RWPE1 (cell line): Measurements from ENCODE around the gene MRPS18A.

Experiments
- CTCF ChIA-PET: fragments of 350-600 bp; sonication (Branson Sonifier 250); formaldehyde crosslinking; extraction: SDS; loops from one replicate; lab custom pipeline; 2021; lab: Yijun Ruan, JAX
- POLR2A ChIA-PET: fragments of 400-600 bp; formaldehyde crosslinking; extraction: SDS; loops from one replicate; lab custom pipeline; 2020; ENCODE audit warnings: antibody characterized with exemption; ENCODE audit not compliant: low non-redundant PET; lab: Yijun Ruan, JAX
- DNase-seq: peaks from one replicate; pipeline ENCODE4 v3.0.0; 2012; ENCODE audit warnings: low spot score
- H3K27ac ChIP-seq: fragments of 450-650 bp; 2 replicates; pipeline ENCODE4 v1.5.1; 2017
- CTCF ChIP-seq: fragments of 450-650 bp; conservative IDR thresholded peaks from 2 replicates; pipeline ENCODE4 v1.5.1; 2017; ENCODE audit warnings: low read depth, mild to moderate bottlenecking

MRPS18A gene

GRCh38 chr6:43671801-43672690, 15.5 kb downstream of the MRPS18A start:
- no peak for DNase-seq
- CTCF ChIA-PET, result interaction anchor here (5.9 kb wide), 1 partner anchor 101 kb away, joined by 33 read pairs; no protein-coding TSS in a partner anchor
- peak overlapping the region; percentile 77 for H3K27ac ChIP-seq
- POLR2A ChIA-PET, result no interaction called here
- no peak for TF ChIP-seq CTCF

- DNase-seq, result no peak
- peak overlapping the region; percentile 77 for H3K27ac ChIP-seq
- TF ChIP-seq CTCF, result no peak
- POLR2A ChIA-PET, result no interaction called here
- CTCF ChIA-PET, result interaction anchor here (0.6 to 5.9 kb wide), 3 partner anchors 98 to 404 kb away, joined by 3 to 33 read pairs (median 4); no protein-coding TSS in a partner anchor
Observed at GRCh38 chr6:43671011-43671800, 16.4 kb downstream of the MRPS18A start.

GRCh38 chr6:43670623-43670986, 17.0 kb downstream of the MRPS18A start:
- DNase-seq, result no peak
- peak overlapping the region; percentile 77 for H3K27ac ChIP-seq
- no peak for TF ChIP-seq CTCF
- ChIA-PET POLR2A (no interaction called here), CTCF (interaction anchor here (0.6 to 5.9 kb wide), 5 partner anchors 92 to 408 kb away, joined by 3 to 33 read pairs (median 6); no protein-coding TSS in a partner anchor)

GRCh38 chr6:43669922-43670622, 17.5 kb downstream of the MRPS18A start:
- POLR2A ChIA-PET, result interaction anchor here (1.5 kb wide), 1 partner anchor 100 kb away, joined by 7 read pairs; the partner anchor contains the start of gene VEGFA
- no peak for TF ChIP-seq CTCF
- peak overlapping the region; percentile 77 for H3K27ac ChIP-seq
- no peak for DNase-seq
- CTCF ChIA-PET, result interaction anchor here (0.6 to 5.9 kb wide), 6 partner anchors 93 to 409 kb away, joined by 3 to 33 read pairs (median 7); partner anchors contain the start of gene VEGFA

GRCh38 chr6:43669050-43669921, 18.3 kb downstream of the MRPS18A start:
- no peak for TF ChIP-seq CTCF
- no peak for DNase-seq
- peak overlapping the region; percentile 77 for H3K27ac ChIP-seq
- ChIA-PET POLR2A (interaction anchor here (1.5 kb wide), 1 partner anchor 101 kb away, joined by 7 read pairs; the partner anchor contains the start of gene VEGFA), CTCF (interaction anchor here (0.6 to 5.9 kb wide), 5 partner anchors 79 to 410 kb away, joined by 3 to 33 read pairs (median 8); partner anchors contain the start of gene VEGFA)
